HepG2 (cell line): ENCODE measurements around the gene ZBTB2. TPM values are rescaled to one million over a fixed set of nuclear protein-coding genes. Genes with fewer than 3 reads are reported as not detected.
A peak's percentile ranks its signal among the peaks of the same experiment; 100 is the strongest.

Experiments used
- ATAC-seq: fragments of 200-7000 bp; cut with Tn5 transposase; 3 replicates; pipeline ENCODE4 v1.9.1; 2020; ENCODE audit warnings: mild to moderate bottlenecking, moderate library complexity
- BruUV-seq: library from RNA; stranded (reverse); fragments of 400-500 nt; replicated peaks from 2 replicates; lab custom pipeline; 2021; lab: Mats Ljungman, UMichigan
- CTCF ChIA-PET: fragments of 300-600 bp; formaldehyde crosslinking; extraction: SDS; loops from one replicate; lab custom pipeline; 2021; ENCODE audit warnings: low total read pairs, inconsistent platforms, low intra/inter-chr PET ratio; lab: Yijun Ruan, JAX
- POLR2A ChIA-PET: fragments of 350-600 bp; sonication (Branson Sonifier 250); formaldehyde crosslinking; loops from one replicate; lab custom pipeline; 2020; ENCODE audit warnings: antibody characterized with exemption, inconsistent platforms; lab: Yijun Ruan, JAX
- DNase-seq: peaks from one replicate; pipeline ENCODE4 v3.0.0-alpha.2; 2015; ENCODE audit warnings: low spot score
- FAIRE-seq: peaks from 3 replicates; lab custom pipeline; 2011; peaks lifted over from hg19 to GRCh38; lab: Jason Lieb, UNC
- H2AFZ ChIP-seq: one replicate; pipeline ENCODE4 v1.6.1; 2011; ENCODE audit warnings: low read length, inconsistent platforms
- H3K27ac ChIP-seq: fragments of 300-600 bp; 3 replicates; pipeline ENCODE4 v1.8.0; 2011; ENCODE audit warnings: mixed run types, mild to moderate bottlenecking, mixed read lengths, low read length, inconsistent platforms; ENCODE audit not compliant: insufficient read depth; ENCODE audit errors: extremely low read length
- H3K27me3 ChIP-seq, 2 experiments: fragments of 200-600 bp in 1 of 2; 2 replicates in 1 of 2; 3 replicates in 1 of 2; pipeline versions ENCODE4 v1.6.0 to v1.8.0; 2011; ENCODE audit warnings: low read length in 2 of 2, mild to moderate bottlenecking in 2 of 2, moderate library complexity in 2 of 2, inconsistent platforms in 1 of 2; ENCODE audit not compliant: insufficient read depth in 2 of 2, control insufficient read depth in 1 of 2
- H3K36me3 ChIP-seq, 2 experiments: fragments of 200-600 bp in 1 of 2; replicated peaks in 1 of 2; 2 replicates in 1 of 2; 3 replicates in 1 of 2; pipeline versions ENCODE4 v1.5.1 to v1.8.0; 2011; ENCODE audit warnings: low read length in 2 of 2, inconsistent platforms in 1 of 2; ENCODE audit not compliant: insufficient read depth in 2 of 2, control insufficient read depth in 1 of 2
- H3K4me1 ChIP-seq: 2 replicates; pipeline ENCODE4 v1.5.1; 2012; ENCODE audit warnings: low read length, inconsistent platforms; ENCODE audit not compliant: insufficient read depth
- H3K4me2 ChIP-seq: 2 replicates; pipeline ENCODE4 v1.6.0; 2011; ENCODE audit warnings: low read depth, low read length, inconsistent platforms
- H3K4me3 ChIP-seq, 3 experiments: fragments of 200-600 bp in 1 of 3; sonication (generic), shearing (Covaris generic) in 1 of 3; replicated peaks in 1 of 3; 2 replicates each; pipeline ENCODE4 v1.5.1; 2011 to 2016; ENCODE audit warnings: low read length in 3 of 3, inconsistent platforms in 2 of 3, low read depth in 2 of 3, mild to moderate bottlenecking in 2 of 3, control low read depth in 1 of 3, mixed read lengths in 1 of 3; ENCODE audit not compliant: insufficient read depth in 1 of 3
- H3K79me2 ChIP-seq: one replicate; pipeline ENCODE4 v1.6.1; 2011; ENCODE audit warnings: low read length, inconsistent platforms; ENCODE audit not compliant: insufficient read depth
- H3K9ac ChIP-seq: 2 replicates; pipeline ENCODE4 v1.6.0; 2011; ENCODE audit warnings: mild to moderate bottlenecking, low read depth, low read length, inconsistent platforms; ENCODE audit not compliant: insufficient read depth
- H3K9me3 ChIP-seq: 2 replicates; pipeline ENCODE4 v1.5.1; 2012; ENCODE audit warnings: mild to moderate bottlenecking, low read length
- H4K20me1 ChIP-seq: 2 replicates; pipeline ENCODE4 v1.6.0; 2011; ENCODE audit warnings: inconsistent platforms, mild to moderate bottlenecking, low read length, moderate library complexity; ENCODE audit not compliant: insufficient read depth
- CREB1 ChIP-seq, 2 experiments: fragments of 450-650 bp in 1 of 2; IDR thresholded peaks; 2 replicates each; pipeline ENCODE4 v1.6.1; 2016 to 2017; ENCODE audit warnings: control low read depth in 1 of 2, mild to moderate bottlenecking in 1 of 2, missing compliant biosample characterization in 1 of 2, missing genetic modification characterization in 1 of 2
- FLYWCH1 ChIP-seq: sonication (generic); formaldehyde crosslinking; IDR thresholded peaks from 2 replicates; pipeline ENCODE4 v1.8.1; 2023; ENCODE audit warnings: mild to moderate bottlenecking, missing genetic modification reagents
- GLI4 ChIP-seq: sonication (generic); formaldehyde crosslinking; IDR thresholded peaks from 2 replicates; pipeline ENCODE4 v1.5.1; 2020; ENCODE audit warnings: missing genetic modification reagents, mild to moderate bottlenecking, moderate library complexity, borderline replicate concordance
- NFE2 ChIP-seq: sonication (generic); formaldehyde crosslinking; IDR thresholded peaks from 2 replicates; pipeline ENCODE4 v1.4.0; 2020; ENCODE audit warnings: missing genetic modification reagents
- REL ChIP-seq: sonication (generic); formaldehyde crosslinking; conservative IDR thresholded peaks from 2 replicates; pipeline ENCODE4 v1.8.0; 2022; ENCODE audit warnings: mild to moderate bottlenecking, missing genetic modification reagents, moderate library complexity
- SCMH1 ChIP-seq: sonication (generic); formaldehyde crosslinking; IDR thresholded peaks from 2 replicates; pipeline ENCODE4 v1.9.0; 2021; ENCODE audit warnings: missing genetic modification reagents, mild to moderate bottlenecking, borderline replicate concordance
- SP4 ChIP-seq: sonication (generic); formaldehyde crosslinking; IDR thresholded peaks from 2 replicates; pipeline ENCODE4 v1.8.1; 2023; ENCODE audit warnings: mild to moderate bottlenecking, missing genetic modification reagents
- ZNF33A ChIP-seq: sonication (generic); formaldehyde crosslinking; IDR thresholded peaks from 2 replicates; pipeline ENCODE4 v1.5.1; 2020; ENCODE audit warnings: missing genetic modification reagents, mild to moderate bottlenecking, moderate library complexity, borderline replicate concordance
- ZNF557 ChIP-seq: sonication (generic); formaldehyde crosslinking; IDR thresholded peaks from 2 replicates; pipeline ENCODE4 v1.4.0; 2020; ENCODE audit warnings: missing genetic modification reagents
- ZNF678 ChIP-seq: sonication (generic); formaldehyde crosslinking; IDR thresholded peaks from 2 replicates; pipeline ENCODE4 v1.4.0; 2020; ENCODE audit warnings: mild to moderate bottlenecking, missing genetic modification reagents
- ZNF790 ChIP-seq: sonication (generic); formaldehyde crosslinking; IDR thresholded peaks from 2 replicates; pipeline ENCODE4 v1.8.0; 2022; ENCODE audit warnings: missing genetic modification reagents, mild to moderate bottlenecking, borderline replicate concordance
- WGBS: methylation state at CpG from one replicate; pipeline ENCODE4 v1.1.6; 2017; ENCODE audit warnings: low lambda C conversion rate; 5-methylcytosine and 5-hydroxymethylcytosine counted together
- in situ Hi-C: cut with HindIII; loops from 2 replicates; pipeline ENCODE4 v1.10.0; 2017; ENCODE audit warnings: low pct_unique_long_range_greater_than_20kb; ENCODE audit not compliant: extremely low pct_ligation_motif_present
- intact Hi-C: fragments of 100-400 bp; cut with micrococcal nuclease; formaldehyde crosslinking; loops from one replicate; pipeline ENCODE4 v1.10.0; 2022; ENCODE audit not compliant: unreplicated experiment
- polyA plus RNA-seq, 8 experiments: library from polyadenylated mRNA; depleted of rRNA in 3 of 8; stranded (reverse) in 7 of 8; unstranded in 1 of 8; fragments of >200 nt; fragmentation: Illumina TruSeq in 4 of 8; extraction: Trizol in 4 of 8; gene quantifications; 2 replicates each; pipeline versions ENCODE4 v1.2.1 to v1.2.3, GENCODE V29; 2011 to 2016; ENCODE audit warnings: low read depth in 4 of 8, missing spikeins in 1 of 8, mixed read lengths in 1 of 8; ENCODE audit not compliant: insufficient read depth in 1 of 8
- total RNA-seq, 5 experiments: library from RNA; depleted of rRNA; stranded (reverse); fragments of >200 nt; fragmentation: Illumina TruSeq; extraction: Trizol; gene quantifications; 2 replicates each; pipeline ENCODE4 v1.2.3, GENCODE V29; 2016; ENCODE audit warnings: low read depth in 1 of 5
- TF ChIP-seq, protein P1 (sequence below): sonication (generic); formaldehyde crosslinking; IDR thresholded peaks from 2 replicates; pipeline ENCODE4 v1.4.0; 2020; ENCODE audit warnings: missing genetic modification reagents, borderline replicate concordance
- TF ChIP-seq, protein P2 (sequence below): sonication (generic); formaldehyde crosslinking; IDR thresholded peaks from 2 replicates; pipeline ENCODE4 v1.5.1; 2020; ENCODE audit warnings: missing genetic modification reagents, mild to moderate bottlenecking, borderline replicate concordance

The ZBTB2 gene
- total and polyA plus RNA-seq, 2 of the 13 experiments (the other 11 are each of a cell fraction or from before 2014, with no cell fraction given), result 15.4 to 22.8 TPM

GRCh38 chr6:151350442-151351145 lies 40.8 kb downstream of the ZBTB2 start:
- no peaks in the 10 kb centered on the region for H3K79me2 ChIP-seq
- H3K4me1 ChIP-seq, result no peaks in the 10 kb centered on the region
- H2AFZ ChIP-seq, result no peak overlapping the region
- no peak overlapping the region for H3K4me3 ChIP-seq
- 94% methylated on average over 20 of the region's 20 CpGs for WGBS
- H3K9ac ChIP-seq, result no peak overlapping the region
- no peak overlapping the region for H3K4me2 ChIP-seq
- H3K27ac ChIP-seq, result no peak overlapping the region
- peaks cover 4 to 6% of the 10 kb centered on the region in 2 experiments; a peak in 4 of 5 replicates for H3K36me3 ChIP-seq
- intact Hi-C loops (no loop called here), in situ Hi-C loops (no loop called here)
- no TSS peak for BruUV-seq
- no peaks in the 10 kb centered on the region for H3K27me3 ChIP-seq
- TF ChIP-seq CREB1 (IDR thresholded peaks at IDR 0.05), result no peak
- no peak for TF ChIP-seq CREB1 (CRISPR knock-in tag; IDR thresholded peaks at IDR 0.05)
- no peak for TF ChIP-seq ZNF678
- no peak for TF ChIP-seq ZNF33A
- TF ChIP-seq ZNF557 (CRISPR knock-in tag), result no peak
- TF ChIP-seq ZNF790 (CRISPR knock-in tag), result no peak
- TF ChIP-seq NFE2 (CRISPR knock-in tag), result no peak
- no peak for TF ChIP-seq FLYWCH1 (CRISPR knock-in tag)
- no peaks in the 10 kb centered on the region for H3K9me3 ChIP-seq
- ChIA-PET POLR2A (no interaction called here), CTCF (no interaction called here)
- H4K20me1 ChIP-seq, result no peaks in the 10 kb centered on the region
- ATAC-seq (no peak), DNase-seq (no peak), FAIRE-seq (no peak)

DNA sequence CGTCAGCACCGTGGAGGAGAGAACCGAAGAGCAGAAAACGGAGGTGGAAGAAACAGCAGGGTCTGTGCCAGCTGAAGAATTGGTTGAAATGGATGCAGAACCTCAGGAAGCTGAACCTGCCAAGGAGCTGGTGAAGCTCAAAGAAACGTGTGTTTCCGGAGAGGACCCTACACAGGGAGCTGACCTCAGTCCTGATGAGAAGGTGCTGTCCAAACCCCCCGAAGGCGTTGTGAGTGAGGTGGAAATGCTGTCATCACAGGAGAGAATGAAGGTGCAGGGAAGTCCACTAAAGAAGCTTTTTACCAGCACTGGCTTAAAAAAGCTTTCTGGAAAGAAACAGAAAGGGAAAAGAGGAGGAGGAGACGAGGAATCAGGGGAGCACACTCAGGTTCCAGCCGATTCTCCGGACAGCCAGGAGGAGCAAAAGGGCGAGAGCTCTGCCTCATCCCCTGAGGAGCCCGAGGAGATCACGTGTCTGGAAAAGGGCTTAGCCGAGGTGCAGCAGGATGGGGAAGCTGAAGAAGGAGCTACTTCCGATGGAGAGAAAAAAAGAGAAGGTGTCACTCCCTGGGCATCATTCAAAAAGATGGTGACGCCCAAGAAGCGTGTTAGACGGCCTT lies 41.6 kb downstream of the ZBTB2 start:
- no peak overlapping the region for H3K9ac ChIP-seq
- WGBS, result 94% methylated on average over 19 of the region's 19 CpGs
- intact Hi-C loops (no loop called here), in situ Hi-C loops (loop anchor here (25.0 kb wide), 1 partner anchor 937 kb away; no protein-coding TSS in a partner anchor)
- BruUV-seq, result TSS peak; percentile 31
- ATAC-seq, result no peak
- H3K27me3 ChIP-seq, result no peaks in the 10 kb centered on the region
- H2AFZ ChIP-seq, result no peak overlapping the region
- no peak for DNase-seq
- FAIRE-seq, result no peak
- H3K4me3 ChIP-seq, result no peak overlapping the region
- no peaks in the 10 kb centered on the region for H3K79me2 ChIP-seq
- H4K20me1 ChIP-seq, result no peaks in the 10 kb centered on the region
- peaks cover 3 to 6% of the 10 kb centered on the region in 2 experiments; a peak in 3 of 5 replicates for H3K36me3 ChIP-seq
- no peaks in the 10 kb centered on the region for H3K9me3 ChIP-seq
- no peaks in the 10 kb centered on the region for H3K4me1 ChIP-seq
- no peak overlapping the region for H3K4me2 ChIP-seq
- no peak overlapping the region for H3K27ac ChIP-seq
- ChIA-PET POLR2A (no interaction called here), CTCF (no interaction called here)
- TF ChIP-seq SCMH1 (CRISPR knock-in tag) (no peak), SP4 (no peak), GLI4 (CRISPR knock-in tag) (no peak), REL (CRISPR knock-in tag) (no peak)
- TF ChIP-seq, protein P1, sequence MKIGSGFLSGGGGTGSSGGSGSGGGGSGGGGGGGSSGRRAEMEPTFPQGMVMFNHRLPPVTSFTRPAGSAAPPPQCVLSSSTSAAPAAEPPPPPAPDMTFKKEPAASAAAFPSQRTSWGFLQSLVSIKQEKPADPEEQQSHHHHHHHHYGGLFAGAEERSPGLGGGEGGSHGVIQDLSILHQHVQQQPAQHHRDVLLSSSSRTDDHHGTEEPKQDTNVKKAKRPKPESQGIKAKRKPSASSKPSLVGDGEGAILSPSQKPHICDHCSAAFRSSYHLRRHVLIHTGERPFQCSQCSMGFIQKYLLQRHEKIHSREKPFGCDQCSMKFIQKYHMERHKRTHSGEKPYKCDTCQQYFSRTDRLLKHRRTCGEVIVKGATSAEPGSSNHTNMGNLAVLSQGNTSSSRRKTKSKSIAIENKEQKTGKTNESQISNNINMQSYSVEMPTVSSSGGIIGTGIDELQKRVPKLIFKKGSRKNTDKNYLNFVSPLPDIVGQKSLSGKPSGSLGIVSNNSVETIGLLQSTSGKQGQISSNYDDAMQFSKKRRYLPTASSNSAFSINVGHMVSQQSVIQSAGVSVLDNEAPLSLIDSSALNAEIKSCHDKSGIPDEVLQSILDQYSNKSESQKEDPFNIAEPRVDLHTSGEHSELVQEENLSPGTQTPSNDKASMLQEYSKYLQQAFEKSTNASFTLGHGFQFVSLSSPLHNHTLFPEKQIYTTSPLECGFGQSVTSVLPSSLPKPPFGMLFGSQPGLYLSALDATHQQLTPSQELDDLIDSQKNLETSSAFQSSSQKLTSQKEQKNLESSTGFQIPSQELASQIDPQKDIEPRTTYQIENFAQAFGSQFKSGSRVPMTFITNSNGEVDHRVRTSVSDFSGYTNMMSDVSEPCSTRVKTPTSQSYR (CRISPR knock-in tag), result no peak
- TF ChIP-seq, protein P2, sequence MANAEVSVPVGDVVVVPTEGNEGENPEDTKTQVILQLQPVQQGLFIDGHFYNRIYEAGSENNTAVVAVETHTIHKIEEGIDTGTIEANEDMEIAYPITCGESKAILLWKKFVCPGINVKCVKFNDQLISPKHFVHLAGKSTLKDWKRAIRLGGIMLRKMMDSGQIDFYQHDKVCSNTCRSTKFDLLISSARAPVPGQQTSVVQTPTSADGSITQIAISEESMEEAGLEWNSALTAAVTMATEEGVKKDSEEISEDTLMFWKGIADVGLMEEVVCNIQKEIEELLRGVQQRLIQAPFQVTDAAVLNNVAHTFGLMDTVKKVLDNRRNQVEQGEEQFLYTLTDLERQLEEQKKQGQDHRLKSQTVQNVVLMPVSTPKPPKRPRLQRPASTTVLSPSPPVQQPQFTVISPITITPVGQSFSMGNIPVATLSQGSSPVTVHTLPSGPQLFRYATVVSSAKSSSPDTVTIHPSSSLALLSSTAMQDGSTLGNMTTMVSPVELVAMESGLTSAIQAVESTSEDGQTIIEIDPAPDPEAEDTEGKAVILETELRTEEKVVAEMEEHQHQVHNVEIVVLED (CRISPR knock-in tag), result no peak
